Activated naive CD4-positive, alpha-beta T cell treated with anti-CD3 and anti-CD28 coated beads for 36 hours (primary cell): ENCODE data around the gene SH3RF2. TPM values are rescaled to one million over a fixed set of nuclear protein-coding genes. Genes with fewer than 3 reads are reported as not detected.

Experiments used
- total RNA-seq, 2 experiments: library from RNA; stranded (reverse); gene quantifications; one replicate each; pipeline ENCODE4 v1.2.3, GENCODE V29; 2021

Gene SH3RF2
- total RNA-seq, 2 experiments from 2014 or later, result not detected

Other genes with a start within 250 kb of the SH3RF2 start
- gene PRELID2, start 101.2 kb upstream of the SH3RF2 start, total RNA-seq, result under 1 TPM; 0.12 to 0.17 TPM
- not detected for gene GRXCR2, start 63.6 kb upstream of the SH3RF2 start, total RNA-seq
- gene PLAC8L1, start 169.0 kb downstream of the SH3RF2 start, total RNA-seq, result under 1 TPM; 0.36 to 0.40 TPM
- 100 to 1,000 TPM; 181 to 202 TPM for gene LARS1, start 246.1 kb downstream of the SH3RF2 start, total RNA-seq